GM21515 (cell line): ENCODE data around the gene TYMS.

Source experiments
- ATAC-seq: cut with Tn5 transposase; IDR thresholded peaks from one replicate; pipeline ENCODE4 v1.9.1; 2021; ENCODE audit not compliant: unreplicated experiment

The TYMS gene

GRCh38 chr18:657311-658000 lies at the start of gene TYMS:
TSS of gene TYMS (plus strand) at chr18:657653. CDS start at chr18:657743, 90 bp downstream.
- ATAC-seq = peak; percentile 46

- ATAC-seq = no peak
Observed at GRCh38 chr18:607930-608329, 49.5 kb upstream of the TYMS start.

GRCh38 chr18:610214-610928 lies 47.1 kb upstream of the TYMS start:
- no peak for ATAC-seq

GRCh38 chr18:612156-612555 lies 45.3 kb upstream of the TYMS start:
- no peak for ATAC-seq

GRCh38 chr18:614193-614592 lies 43.3 kb upstream of the TYMS start:
- no peak for ATAC-seq

GRCh38 chr18:615092-615521 lies 42.3 kb upstream of the TYMS start:
- ATAC-seq = no peak

GRCh38 chr18:615773-616172 lies 41.7 kb upstream of the TYMS start:
- ATAC-seq = no peak

- no peak for ATAC-seq
Observed at GRCh38 chr18:616380-616995, 41.0 kb upstream of the TYMS start.

- ATAC-seq = no peak
Observed at GRCh38 chr18:617970-618504, 39.4 kb upstream of the TYMS start.

GRCh38 chr18:618618-619017 lies 38.8 kb upstream of the TYMS start:
- ATAC-seq = no peak

GRCh38 chr18:621291-622043 lies 36.0 kb upstream of the TYMS start:
- ATAC-seq = no peak

- ATAC-seq = no peak
Observed at GRCh38 chr18:622289-622688, 35.2 kb upstream of the TYMS start.

GRCh38 chr18:623761-624620 lies 33.5 kb upstream of the TYMS start:
- ATAC-seq = peak; percentile 56

GRCh38 chr18:627231-627630 lies 30.2 kb upstream of the TYMS start:
- no peak for ATAC-seq

- no peak for ATAC-seq
Observed at GRCh38 chr18:629269-630150, 27.9 kb upstream of the TYMS start.

- ATAC-seq = no peak
Observed at GRCh38 chr18:631560-631959, 25.9 kb upstream of the TYMS start.

GRCh38 chr18:634551-635045 lies 22.9 kb upstream of the TYMS start:
- no peak for ATAC-seq

- no peak for ATAC-seq
Observed at GRCh38 chr18:635171-635570, 22.3 kb upstream of the TYMS start.

GRCh38 chr18:641224-641623 lies 16.2 kb upstream of the TYMS start:
- no peak for ATAC-seq
